Hematopoietic multipotent progenitor cell treated with erythropoietin and hydrocortisone succinate and interleukin-3 and kit ligand, for 15 days (in vitro differentiated cells): ENCODE results near the gene NBPF12.
"Not testable (repeated sequence)": the region's sequence is repeated elsewhere in the genome, so short reads cannot be mapped to it uniquely, and the experiment has no call there.

Experiments
- DNase-seq: peaks from one replicate; pipeline ENCODE4 v3.0.0-alpha.2; 2015; ENCODE audit warnings: low spot score

Gene NBPF12

GRCh38 chr1:146972681-146973080 is 34.6 kb downstream of the NBPF12 start:
- DNase-seq, result not testable (repeated sequence)

- not testable (repeated sequence) for DNase-seq
These were observed 47.7 kb downstream of the NBPF12 start for GRCh38 chr1:146985855-146986254.

- not testable (repeated sequence) for DNase-seq
These were observed 48.3 kb downstream of the NBPF12 start for GRCh38 chr1:146986450-146986849.

GRCh38 chr1:146987502-146987901 is 49.4 kb downstream of the NBPF12 start:
- not testable (repeated sequence) for DNase-seq

- not testable (repeated sequence) for DNase-seq
These were observed 51.3 kb downstream of the NBPF12 start for GRCh38 chr1:146989455-146989854.

GRCh38 chr1:147008495-147008894 is 70.4 kb downstream of the NBPF12 start:
- not testable (repeated sequence) for DNase-seq

GRCh38 chr1:147026975-147027374 is 88.9 kb downstream of the NBPF12 start:
- DNase-seq, result not testable (repeated sequence)

- DNase-seq, result not testable (repeated sequence)
These were observed 92.0 kb downstream of the NBPF12 start for GRCh38 chr1:147030066-147030653.

- DNase-seq, result no peak
These were observed 101.8 kb downstream of the NBPF12 start for GRCh38 chr1:147039916-147040315.

GRCh38 chr1:147042891-147043290 is 104.8 kb downstream of the NBPF12 start:
- DNase-seq, result not testable (repeated sequence)

- DNase-seq, result not testable (repeated sequence)
These were observed 106.4 kb downstream of the NBPF12 start for GRCh38 chr1:147044511-147044910.
